ENCODE measurements around the gene UBXN1.

DNA sequence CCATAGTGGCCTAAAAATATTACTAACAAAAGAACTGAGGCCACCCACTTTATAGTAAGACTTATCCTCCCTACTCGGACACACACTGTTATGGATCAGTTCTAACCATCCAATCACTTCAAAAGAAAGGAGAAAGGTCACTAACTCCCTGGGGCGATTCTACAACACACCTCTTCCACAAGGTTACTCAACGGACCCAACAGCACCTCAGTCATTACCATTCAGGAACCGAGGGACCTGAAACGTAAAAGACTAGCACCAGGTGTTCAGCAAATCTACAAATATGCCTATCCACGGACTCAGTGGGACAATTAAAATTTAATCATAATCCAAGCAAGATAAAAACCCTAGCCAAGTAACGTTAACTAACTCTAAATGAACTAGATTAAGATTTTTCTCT is 46.8 kb upstream of the UBXN1 start:
- TF ChIP-seq POLR2A (IDR thresholded peaks at IDR 0.05; ENCODE audit: low read depth) (no peak), POLR2AphosphoS5 (IDR thresholded peaks at IDR 0.05) (no peak)
